A673 (cell line): Measurements from ENCODE around the gene SIN3B. TPM values are rescaled to one million over a fixed set of nuclear protein-coding genes. Genes with fewer than 3 reads are reported as not detected.

Experiments
- BruUV-seq: library from RNA; stranded (reverse); fragments of 400-500 nt; replicated peaks from 2 replicates; lab custom pipeline; 2021; lab: Mats Ljungman, UMichigan
- CTCF ChIA-PET: fragments of 300-600 bp; sonication (Branson Sonifier 250); formaldehyde crosslinking; loops from one replicate; lab custom pipeline; 2022; ENCODE audit warnings: antibody characterized with exemption; lab: Charles Lee
- POLR2A ChIA-PET: fragments of 300-600 bp; sonication (Branson Sonifier 250); formaldehyde crosslinking; loops from one replicate; lab custom pipeline; 2022; ENCODE audit warnings: antibody characterized with exemption; ENCODE audit not compliant: low non-redundant PET; lab: Charles Lee
- DNase-seq: peaks from one replicate; pipeline ENCODE4 v3.0.0-alpha.2; 2015; ENCODE audit warnings: low spot score
- H3K27ac ChIP-seq: fragments of 200-600 bp; sonication (generic); 2 replicates; pipeline ENCODE4 v1.5.1; 2016; ENCODE audit warnings: mixed run types, low read depth, mild to moderate bottlenecking, mixed read lengths, antibody characterized with exemption, low read length; ENCODE audit not compliant: poor library complexity, severe bottlenecking
- H3K27me3 ChIP-seq: fragments of 200-600 bp; sonication (generic); replicated peaks from 2 replicates; pipeline ENCODE4 v1.6.1; 2017; ENCODE audit warnings: mixed run types, low read depth, mild to moderate bottlenecking, mixed read lengths, antibody characterized with exemption, low read length; ENCODE audit not compliant: insufficient read depth, poor library complexity
- H3K36me3 ChIP-seq: fragments of 200-600 bp; sonication (generic); 2 replicates; pipeline ENCODE4 v1.6.1; 2016; ENCODE audit warnings: mixed run types, mild to moderate bottlenecking, mixed read lengths, antibody characterized with exemption, low read length; ENCODE audit not compliant: insufficient read depth, poor library complexity, severe bottlenecking
- H3K4me1 ChIP-seq: fragments of 200-600 bp; sonication (generic); 2 replicates; pipeline ENCODE4 v1.6.1; 2017; ENCODE audit warnings: mixed run types, mild to moderate bottlenecking, mixed read lengths, antibody characterized with exemption, low read length; ENCODE audit not compliant: insufficient read depth, poor library complexity, severe bottlenecking
- H3K4me3 ChIP-seq: fragments of 200-600 bp; sonication (generic); 2 replicates; pipeline ENCODE4 v1.5.1; 2016; ENCODE audit warnings: low read depth, mixed run types, mild to moderate bottlenecking, mixed read lengths, low read length; ENCODE audit not compliant: poor library complexity, severe bottlenecking
- H3K9me3 ChIP-seq: fragments of 200-600 bp; sonication (generic); 2 replicates; pipeline ENCODE4 v1.6.1; 2016; ENCODE audit warnings: mixed run types, low read depth, mild to moderate bottlenecking, mixed read lengths, antibody characterized with exemption, low read length; ENCODE audit not compliant: poor library complexity, severe bottlenecking
- CTCF ChIP-seq: fragments of 300-800, 200-600 bp; sonication (generic); conservative IDR thresholded peaks from 2 replicates; pipeline ENCODE4 v1.5.1; 2017; ENCODE audit warnings: low read depth, mild to moderate bottlenecking, antibody characterized with exemption, low read length, moderate library complexity, mixed read lengths
- EZH2 ChIP-seq: fragments of 200-600 bp; sonication (generic); IDR thresholded peaks from 2 replicates; pipeline ENCODE4 v1.6.1; 2017; ENCODE audit warnings: borderline replicate concordance, low read depth, mild to moderate bottlenecking, mixed read lengths, antibody characterized with exemption, low read length; ENCODE audit not compliant: poor library complexity, severe bottlenecking
- intact Hi-C: fragments of 100-400 bp; cut with micrococcal nuclease; formaldehyde crosslinking; loops from one replicate; pipeline ENCODE4 v1.10.0; 2022; ENCODE audit not compliant: unreplicated experiment
- total RNA-seq: library from RNA; stranded (reverse); gene quantifications from 2 replicates; pipeline ENCODE4 v1.2.3, GENCODE V29; 2021

SIN3B gene
- total RNA-seq, 1 experiment from 2014 or later = 76.7 TPM

DNA sequence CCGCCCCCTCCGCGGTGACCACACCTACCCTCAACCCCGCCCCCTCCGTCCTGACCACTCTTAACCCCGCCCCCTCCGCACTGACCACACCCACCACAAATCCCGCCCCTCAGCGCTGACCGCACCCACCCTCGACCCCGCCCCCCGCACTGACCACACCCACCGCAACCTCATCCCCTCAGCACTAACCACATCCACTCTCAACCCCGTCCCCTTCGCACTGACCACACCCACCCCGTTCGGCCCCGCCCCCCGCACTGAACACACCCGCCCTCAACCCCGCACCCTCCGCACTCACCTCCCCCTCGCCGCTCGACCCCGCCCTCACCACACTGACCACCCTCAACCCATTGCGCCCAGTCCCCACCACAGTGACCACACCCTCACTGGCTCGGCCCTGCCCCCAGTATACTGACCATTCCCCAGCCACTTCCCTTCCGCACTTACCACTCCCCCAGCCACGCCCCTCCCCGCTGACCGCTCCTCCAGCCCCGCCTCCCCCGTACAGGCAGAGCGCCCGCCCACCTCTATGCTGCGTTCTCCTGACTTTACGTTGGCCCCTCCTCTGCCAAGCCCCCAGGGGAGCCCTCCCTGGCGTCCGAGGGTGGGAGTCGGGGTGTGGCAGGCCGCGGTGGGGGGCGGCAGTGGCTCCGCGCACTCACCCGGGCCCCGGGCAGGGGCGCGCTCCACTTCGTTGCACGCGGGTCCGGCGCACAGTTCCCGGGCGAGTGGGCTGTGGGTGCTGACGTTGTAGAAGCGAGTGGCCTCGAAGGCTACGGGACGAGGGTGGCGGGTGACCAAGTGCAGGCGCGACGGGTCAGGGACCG is 68.0 kb downstream of the SIN3B start:
- intact Hi-C loops = no loop called here
- TF ChIP-seq EZH2 = no peak
- TF ChIP-seq CTCF = no peak
- H3K4me3 ChIP-seq = peak overlapping the region; percentile 65
- ChIA-PET CTCF (no interaction called here), POLR2A (no interaction called here)
- H3K27ac ChIP-seq = peak overlapping the region; percentile 47
- DNase-seq = peak; percentile 89
- peaks cover 11% of the 10 kb centered on the region for H3K4me1 ChIP-seq
- no peaks in the 10 kb centered on the region for H3K27me3 ChIP-seq
- no peaks in the 10 kb centered on the region for H3K36me3 ChIP-seq
- no peaks in the 10 kb centered on the region for H3K9me3 ChIP-seq
- BruUV-seq = no TSS peak

- Histone ChIP-seq H3K27me3 (no peaks in the 10 kb centered on the region), H3K4me3 (peak overlapping the region; percentile 65), H3K36me3 (no peaks in the 10 kb centered on the region), H3K27ac (peak overlapping the region; percentile 47), H3K4me1 (peaks cover 11% of the 10 kb centered on the region), H3K9me3 (no peaks in the 10 kb centered on the region)
- no peak for DNase-seq
- POLR2A ChIA-PET = no interaction called here
- BruUV-seq = no TSS peak
- intact Hi-C loops = no loop called here
- CTCF ChIA-PET = interaction anchor here (0.7 kb wide), 1 partner anchor 1068 kb away, joined by 3 read pairs; no protein-coding TSS in a partner anchor
- TF ChIP-seq EZH2 = no peak
- TF ChIP-seq CTCF = no peak
Measured at GRCh38 chr19:16897856-16898161, 68.6 kb downstream of the SIN3B start.

DNA sequence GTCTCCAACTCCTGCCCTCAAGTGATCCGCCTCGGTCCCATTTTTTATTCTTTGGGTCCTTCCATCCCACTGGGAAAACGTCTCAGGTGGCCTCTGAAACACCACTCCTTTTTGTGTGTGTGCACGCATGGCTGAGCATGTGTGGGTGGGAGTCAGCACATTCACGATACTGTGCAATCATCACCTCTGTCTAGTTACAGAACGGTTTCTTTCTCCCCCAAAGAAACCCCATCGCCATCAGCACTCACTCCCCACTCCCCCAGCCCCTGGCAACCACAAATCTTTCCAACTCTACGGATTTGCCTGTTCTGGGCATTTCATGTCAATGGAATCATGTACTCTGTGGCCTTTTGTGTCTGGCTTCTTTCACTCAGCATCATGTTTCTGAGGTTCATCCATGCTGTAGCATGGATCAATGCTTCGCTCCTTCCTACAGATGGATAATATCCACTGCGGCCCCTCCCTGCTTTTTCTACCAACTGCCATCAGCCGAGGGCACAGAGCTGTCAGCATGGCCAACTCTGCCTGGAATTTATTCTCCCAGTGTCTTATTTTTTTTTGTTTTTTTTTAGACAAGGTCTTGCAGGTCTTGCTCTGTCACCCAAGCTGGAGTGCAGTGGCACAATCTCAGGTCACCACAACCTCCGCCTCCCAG is 69.3 kb downstream of the SIN3B start:
- intact Hi-C loops = no loop called here
- Histone ChIP-seq H3K4me1 (peaks cover 11% of the 10 kb centered on the region), H3K27me3 (no peaks in the 10 kb centered on the region), H3K27ac (no peak overlapping the region), H3K9me3 (no peaks in the 10 kb centered on the region), H3K36me3 (no peaks in the 10 kb centered on the region), H3K4me3 (no peak overlapping the region)
- DNase-seq = no peak
- CTCF ChIA-PET = interaction anchor here (0.6 to 0.7 kb wide), 2 partner anchors 489 to 1067 kb away, joined by 3 to 11 read pairs; no protein-coding TSS in a partner anchor
- POLR2A ChIA-PET = no interaction called here
- no TSS peak for BruUV-seq
- no peak for TF ChIP-seq CTCF
- TF ChIP-seq EZH2 = no peak
